ENCODE results near the gene PAWR.
"Not testable (repeated sequence)": the region's sequence is repeated elsewhere in the genome, so short reads cannot be mapped to it uniquely, and the experiment has no call there.

The PAWR gene

DNA sequence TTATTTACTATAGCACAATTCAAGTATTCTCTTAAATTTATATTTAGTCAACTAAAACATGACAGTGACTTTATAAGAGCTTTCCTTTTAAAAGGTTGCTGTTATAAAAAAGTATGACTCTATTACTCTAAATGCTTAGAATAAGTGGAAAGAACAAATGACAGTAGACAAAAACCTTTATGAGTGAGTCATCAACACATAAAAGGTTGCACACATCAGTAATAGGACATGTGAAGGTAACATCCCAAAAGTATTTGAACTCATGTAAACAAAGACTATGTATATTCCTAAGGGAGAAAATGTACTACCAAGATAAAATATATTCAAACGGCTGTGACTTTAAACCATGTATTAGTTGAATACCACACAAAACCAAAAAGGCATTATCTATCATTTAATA, 98.8 kb downstream of the PAWR start:
- TF ChIP-seq EZH2 (IDR thresholded peaks at IDR 0.05), result no peak
- TF ChIP-seq POLR2AphosphoS5 (IDR thresholded peaks at IDR 0.05; ENCODE audit: borderline replicate concordance, low read depth, low read length), result no peak
- no peak for TF ChIP-seq FOXP2 (optimal IDR thresholded peaks at IDR 0.05; ENCODE audit: control extremely low read depth, extremely low read length, insufficient read depth)
- DNase-seq (ENCODE audit: low read depth, low spot score), result no peak
- Histone ChIP-seq H3K27ac (no peak overlapping the region), H3K4me3 (no peak overlapping the region), H3K9me3 (ENCODE audit: low read depth, low read length) (no peaks in the 10 kb centered on the region), H3K36me3 (ENCODE audit: insufficient read depth, low read length) (peaks cover 30% of the 10 kb centered on the region), H3K9ac (ENCODE audit: insufficient read length) (no peak overlapping the region)

DNA sequence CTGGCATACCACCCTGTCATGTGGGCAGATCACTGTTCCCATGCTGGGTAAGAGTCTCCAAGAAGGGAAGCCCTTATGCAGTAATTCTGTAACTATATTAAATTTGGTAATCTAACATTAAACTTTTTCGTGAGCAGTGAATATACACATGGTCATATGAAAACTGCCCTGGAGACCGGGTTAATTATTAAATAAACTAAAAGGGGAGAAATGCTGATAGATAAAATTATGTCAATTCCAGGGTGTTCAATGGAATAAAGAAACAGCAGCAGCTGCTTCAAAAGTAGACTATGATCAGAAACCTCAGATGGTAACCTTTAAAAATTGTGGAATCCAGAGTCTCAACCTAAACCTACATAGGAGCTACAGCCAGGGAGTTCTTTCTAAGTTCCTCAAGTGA, 100.0 kb downstream of the PAWR start:
- H3K27ac ChIP-seq, result no peak overlapping the region
- peaks cover 39% of the 10 kb centered on the region for H3K36me3 ChIP-seq (ENCODE audit: insufficient read depth, low read length)
- H3K9ac ChIP-seq (ENCODE audit: insufficient read length), result no peak overlapping the region
- TF ChIP-seq POLR2AphosphoS5 (IDR thresholded peaks at IDR 0.05; ENCODE audit: borderline replicate concordance, low read depth, low read length) (no peak), EZH2 (IDR thresholded peaks at IDR 0.05) (no peak), FOXP2 (optimal IDR thresholded peaks at IDR 0.05; ENCODE audit: control extremely low read depth, extremely low read length, insufficient read depth) (no peak)
- no peaks in the 10 kb centered on the region for H3K9me3 ChIP-seq (ENCODE audit: low read depth, low read length)
- no peak for DNase-seq (ENCODE audit: low read depth, low spot score)
- no peak overlapping the region for H3K4me3 ChIP-seq

DNA sequence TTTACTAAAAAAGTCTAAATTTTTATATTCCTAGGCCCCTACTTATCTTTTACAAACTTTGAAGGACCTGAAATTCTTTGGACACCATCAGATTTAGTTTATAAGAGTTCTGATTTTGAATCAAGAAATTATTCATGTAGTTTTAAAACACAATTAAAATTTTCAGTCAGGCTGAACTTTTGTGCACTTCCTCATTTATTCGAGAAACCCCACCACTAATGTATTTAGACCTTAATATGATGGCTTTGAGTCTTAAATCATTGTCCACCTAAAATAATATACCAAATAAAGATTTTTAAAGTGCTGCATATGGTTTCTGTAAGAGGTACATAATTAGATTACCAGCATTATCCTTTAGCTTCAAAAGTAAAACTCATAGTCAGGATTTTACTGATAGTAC, 103.4 kb downstream of the PAWR start:
- H3K36me3 ChIP-seq (ENCODE audit: insufficient read depth, low read length), result peaks cover 22% of the 10 kb centered on the region
- no peak overlapping the region for H3K4me3 ChIP-seq
- DNase-seq (ENCODE audit: low read depth, low spot score), result no peak
- TF ChIP-seq FOXP2 (optimal IDR thresholded peaks at IDR 0.05; ENCODE audit: control extremely low read depth, extremely low read length, insufficient read depth) (no peak), POLR2AphosphoS5 (IDR thresholded peaks at IDR 0.05; ENCODE audit: borderline replicate concordance, low read depth, low read length) (no peak), EZH2 (IDR thresholded peaks at IDR 0.05) (no peak)
- H3K9ac ChIP-seq (ENCODE audit: insufficient read length), result no peak overlapping the region
- no peaks in the 10 kb centered on the region for H3K9me3 ChIP-seq (ENCODE audit: low read depth, low read length)
- no peak overlapping the region for H3K27ac ChIP-seq

DNA sequence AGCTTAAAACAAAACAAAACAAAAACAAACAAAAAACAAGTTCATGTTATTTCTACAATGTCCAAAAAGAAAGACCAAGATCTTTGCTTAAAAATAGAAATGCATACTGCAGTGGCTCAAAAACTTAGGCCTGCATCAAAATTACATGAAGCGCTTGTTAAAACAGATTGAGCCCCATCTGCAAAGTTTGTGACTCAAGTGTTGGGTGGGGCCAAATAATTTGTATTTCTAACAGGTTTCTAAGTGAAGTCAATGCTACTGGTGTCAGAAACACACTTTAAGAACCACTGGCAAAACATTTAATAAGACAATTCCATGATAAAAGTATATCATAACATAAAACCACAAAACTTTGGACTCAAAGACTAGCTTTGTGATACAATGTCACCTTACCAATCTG, 105.6 kb downstream of the PAWR start:
- no peak overlapping the region for H3K27ac ChIP-seq
- no peak overlapping the region for H3K4me3 ChIP-seq
- no peak overlapping the region for H3K9ac ChIP-seq (ENCODE audit: insufficient read length)
- DNase-seq (ENCODE audit: low read depth, low spot score), result no peak
- TF ChIP-seq EZH2 (IDR thresholded peaks at IDR 0.05) (no peak), POLR2AphosphoS5 (IDR thresholded peaks at IDR 0.05; ENCODE audit: borderline replicate concordance, low read depth, low read length) (no peak), FOXP2 (optimal IDR thresholded peaks at IDR 0.05; ENCODE audit: control extremely low read depth, extremely low read length, insufficient read depth) (no peak)
- no peaks in the 10 kb centered on the region for H3K9me3 ChIP-seq (ENCODE audit: low read depth, low read length)
- peaks cover 11% of the 10 kb centered on the region for H3K36me3 ChIP-seq (ENCODE audit: insufficient read depth, low read length)

DNA sequence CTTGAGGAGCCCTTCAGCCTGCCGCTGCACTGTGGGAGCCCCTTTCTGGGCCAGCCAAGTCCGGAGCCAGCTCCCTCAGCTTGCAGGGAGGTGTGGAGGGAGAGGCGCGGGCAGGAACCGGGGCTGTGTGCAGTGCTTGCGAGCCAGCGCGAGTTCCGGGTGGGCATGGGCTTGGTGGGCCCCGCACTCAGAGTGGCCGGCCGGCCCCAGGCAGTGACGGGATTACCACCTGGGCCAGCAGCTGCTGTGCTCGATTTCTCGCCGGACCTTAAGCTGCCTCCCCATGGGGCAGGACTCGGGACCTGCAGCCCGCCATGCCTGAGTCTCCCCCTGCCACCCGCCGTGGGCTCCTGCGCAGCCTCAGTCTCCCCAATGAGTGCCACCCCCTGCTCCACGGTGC, 116.9 kb downstream of the PAWR start:
- H3K4me3 ChIP-seq, result no peak overlapping the region

DNA sequence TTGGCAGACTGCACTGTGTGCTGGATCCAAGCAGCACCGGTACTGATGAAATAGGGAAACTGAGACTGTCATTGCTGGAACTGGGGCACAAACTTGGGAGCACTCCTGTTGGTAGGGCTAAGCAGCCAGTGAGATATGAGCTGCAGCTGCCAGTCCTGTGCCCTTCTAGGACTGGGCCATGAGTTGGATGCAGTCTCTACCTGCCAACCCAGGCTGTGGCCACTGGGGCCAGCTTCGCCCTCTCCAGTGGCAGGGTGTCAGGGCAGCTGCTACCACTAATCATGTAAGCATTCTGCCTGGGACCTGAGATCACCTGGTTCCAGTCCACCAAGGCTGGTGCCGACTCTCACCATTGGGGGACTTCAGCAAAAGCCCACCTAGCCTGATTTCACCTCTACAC, 121.1 kb downstream of the PAWR start:
- Histone ChIP-seq H3K4me3 (no peak overlapping the region), H3K9me3 (ENCODE audit: low read depth, low read length) (peaks cover 4% of the 10 kb centered on the region; the same call in 1 of the 2 replicates), H3K9ac (ENCODE audit: insufficient read length) (no peak overlapping the region), H3K36me3 (ENCODE audit: insufficient read depth, low read length) (peaks cover 56% of the 10 kb centered on the region), H3K27ac (no peak overlapping the region)
- TF ChIP-seq POLR2AphosphoS5 (IDR thresholded peaks at IDR 0.05; ENCODE audit: borderline replicate concordance, low read depth, low read length) (no peak), FOXP2 (optimal IDR thresholded peaks at IDR 0.05; ENCODE audit: control extremely low read depth, extremely low read length, insufficient read depth) (no peak), EZH2 (IDR thresholded peaks at IDR 0.05) (no peak)
- no peak for DNase-seq (ENCODE audit: low read depth, low spot score)

More for the DNA sequence above, 116.9 kb downstream of the PAWR start:
- H3K9me3 ChIP-seq (ENCODE audit: low read depth, low read length), result peaks cover 4% of the 10 kb centered on the region; the same call in 1 of the 2 replicates
- no peak for DNase-seq (ENCODE audit: low read depth, low spot score)
- H3K36me3 ChIP-seq (ENCODE audit: insufficient read depth, low read length), result peaks cover 54% of the 10 kb centered on the region
- no peak overlapping the region for H3K27ac ChIP-seq
- TF ChIP-seq POLR2AphosphoS5 (IDR thresholded peaks at IDR 0.05; ENCODE audit: borderline replicate concordance, low read depth, low read length) (no peak), EZH2 (IDR thresholded peaks at IDR 0.05) (no peak), FOXP2 (optimal IDR thresholded peaks at IDR 0.05; ENCODE audit: control extremely low read depth, extremely low read length, insufficient read depth) (no peak)
- H3K9ac ChIP-seq (ENCODE audit: insufficient read length), result no peak overlapping the region

DNA sequence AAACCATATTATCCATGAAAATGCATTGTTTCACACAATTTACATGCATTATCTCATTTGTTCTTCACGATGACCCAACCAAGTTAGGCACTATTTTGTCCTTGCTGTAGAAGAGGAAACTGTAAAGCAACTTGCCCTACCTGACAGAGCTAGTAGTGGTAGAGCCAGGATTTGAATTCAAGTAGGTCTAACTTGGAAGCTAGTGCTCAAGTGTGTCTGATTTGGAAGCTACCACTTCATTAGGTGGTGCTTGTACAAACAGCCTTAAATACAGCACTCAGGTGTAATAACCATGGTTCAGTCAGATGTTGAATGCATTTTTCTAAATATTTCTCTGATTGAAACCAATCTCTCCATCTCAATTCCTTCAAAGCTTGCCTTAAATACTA, 123.6 kb downstream of the PAWR start:
- DNase-seq (ENCODE audit: low read depth, low spot score), result no peak
- Histone ChIP-seq H3K9ac (ENCODE audit: insufficient read length) (no peak overlapping the region), H3K9me3 (ENCODE audit: low read depth, low read length) (no peaks in the 10 kb centered on the region), H3K36me3 (ENCODE audit: insufficient read depth, low read length) (peaks cover 52% of the 10 kb centered on the region), H3K27ac (no peak overlapping the region), H3K4me3 (no peak overlapping the region)
- no peak for TF ChIP-seq POLR2AphosphoS5 (IDR thresholded peaks at IDR 0.05; ENCODE audit: borderline replicate concordance, low read depth, low read length)

DNA sequence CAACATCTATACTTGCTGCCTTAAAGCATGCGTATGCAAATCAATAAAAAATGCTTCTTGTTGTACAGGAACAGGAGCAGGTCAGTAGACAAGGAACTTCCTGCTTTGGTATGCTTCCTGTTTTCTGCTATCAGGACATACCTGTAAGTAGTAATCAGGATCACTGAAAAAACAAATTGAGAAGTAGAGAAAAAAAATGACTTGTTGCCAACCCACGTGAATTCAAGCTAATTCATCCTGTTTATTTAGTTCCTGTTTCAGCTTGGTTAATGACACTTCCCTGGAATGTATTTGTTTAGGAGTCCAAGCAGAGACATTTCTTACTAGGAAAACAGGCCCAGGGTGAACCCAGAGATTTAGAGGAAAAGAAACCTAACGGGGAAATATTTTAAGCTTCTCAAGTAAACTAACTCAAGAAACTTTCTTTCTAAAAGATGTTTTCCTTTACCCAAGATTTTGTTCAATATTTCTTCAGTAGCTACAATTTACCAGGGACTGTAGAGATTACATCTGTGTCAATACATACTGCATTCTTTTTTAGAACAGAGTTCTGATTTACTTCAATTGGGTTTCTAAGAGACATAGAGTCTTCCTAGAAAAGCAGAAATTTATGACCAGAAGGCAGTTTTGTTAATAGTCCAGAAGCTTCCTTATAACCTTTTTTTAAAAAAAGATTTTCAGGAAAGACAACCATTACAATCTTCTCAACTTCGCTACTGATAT, 124.2 kb downstream of the PAWR start:
- Histone ChIP-seq H3K4me3 (no peak overlapping the region), H3K27ac (no peak overlapping the region), H3K9ac (ENCODE audit: insufficient read length) (no peak overlapping the region), H3K36me3 (ENCODE audit: insufficient read depth, low read length) (peaks cover 48% of the 10 kb centered on the region), H3K9me3 (ENCODE audit: low read depth, low read length) (no peaks in the 10 kb centered on the region)
- TF ChIP-seq EZH2 (IDR thresholded peaks at IDR 0.05) (no peak), FOXP2 (optimal IDR thresholded peaks at IDR 0.05; ENCODE audit: control extremely low read depth, extremely low read length, insufficient read depth) (no peak), POLR2AphosphoS5 (IDR thresholded peaks at IDR 0.05; ENCODE audit: borderline replicate concordance, low read depth, low read length) (no peak)
- DNase-seq (ENCODE audit: low read depth, low spot score), result no peak

DNA sequence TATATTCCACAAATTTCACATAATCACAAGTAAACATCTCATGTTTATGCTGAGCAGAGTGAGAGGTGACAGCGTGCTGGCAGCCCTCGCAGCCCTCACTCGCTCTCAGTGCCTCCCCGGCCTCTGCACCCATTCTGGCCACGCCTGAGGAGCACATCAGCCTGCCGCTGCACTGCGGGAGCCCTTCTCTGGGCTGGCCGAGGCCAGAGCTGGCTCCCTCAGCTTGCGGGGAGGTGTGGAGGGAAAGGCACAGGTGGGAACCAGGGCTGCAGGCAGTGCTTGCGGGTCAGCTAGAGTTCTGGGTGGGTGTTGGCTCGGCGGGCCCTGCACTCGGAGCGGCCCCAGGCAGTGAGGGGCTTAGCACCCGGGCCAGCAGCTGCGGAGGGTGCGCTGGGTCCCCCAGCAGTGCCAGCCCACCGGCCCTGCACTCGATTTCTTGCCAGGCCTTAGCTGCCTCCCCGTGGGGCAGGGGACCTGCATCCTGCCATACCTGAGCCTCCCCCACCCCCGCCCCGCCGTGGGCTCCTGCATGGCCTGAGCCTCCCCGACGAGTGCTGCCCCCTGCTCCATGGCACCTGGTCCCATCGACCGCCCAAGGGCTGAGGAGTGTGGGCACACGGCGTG, 125.9 kb downstream of the PAWR start:
- H3K4me3 ChIP-seq; H3K27ac ChIP-seq; DNase-seq (ENCODE audit: low read depth, low spot score); H3K9ac ChIP-seq (ENCODE audit: insufficient read length); H3K9me3 ChIP-seq (ENCODE audit: low read depth, low read length): not testable (repeated sequence)
- peaks cover 47% of the 10 kb centered on the region for H3K36me3 ChIP-seq (ENCODE audit: insufficient read depth, low read length)
